ENCODE results near the gene RNF183.

The RNF183 gene

DNA sequence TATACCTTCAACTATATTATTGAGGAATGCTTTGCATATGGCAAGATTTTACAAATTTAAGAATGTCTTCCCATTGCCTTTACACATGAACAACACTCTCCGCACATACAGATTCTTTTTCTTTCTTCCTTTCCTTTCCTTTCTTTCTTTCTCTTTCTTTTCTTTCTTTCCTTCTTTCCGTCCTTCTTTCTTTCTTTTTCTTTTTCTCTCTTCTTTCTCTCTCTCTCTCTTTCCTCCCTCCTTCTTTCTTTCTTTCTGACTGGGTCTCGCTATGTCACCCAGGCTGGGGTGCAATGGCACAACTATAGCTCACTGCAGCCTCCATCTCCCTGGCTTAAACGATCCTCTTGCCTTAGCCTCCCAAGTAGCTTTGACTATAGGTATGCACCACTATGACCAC is 23.1 kb upstream of the RNF183 start:
- Histone ChIP-seq H3K4me2 (no peak overlapping the region), H4K20me1 (ENCODE audit: insufficient read depth) (no peaks in the 10 kb centered on the region)

DNA sequence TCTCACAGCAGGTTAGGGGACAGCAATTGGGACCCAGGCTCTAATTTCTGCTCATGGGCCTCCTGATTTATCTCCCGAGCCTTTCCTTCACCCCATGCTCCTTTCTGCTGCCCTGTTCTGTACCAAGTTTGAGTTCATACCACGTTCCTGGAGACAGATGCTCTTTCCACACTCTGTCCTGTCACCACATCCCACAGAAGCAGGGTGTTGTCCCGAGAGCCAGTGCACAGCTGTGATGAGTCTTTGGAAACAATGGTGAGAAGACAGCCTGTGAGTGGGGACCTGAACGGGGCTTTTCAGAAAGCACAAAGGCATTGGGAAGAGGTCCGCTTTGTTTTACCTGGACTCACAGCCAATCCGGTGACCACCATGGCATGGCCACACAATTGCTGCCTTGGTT is 19.5 kb upstream of the RNF183 start:
- no peaks in the 10 kb centered on the region for H4K20me1 ChIP-seq (ENCODE audit: insufficient read depth)
- no peak overlapping the region for H3K4me2 ChIP-seq
- no peaks in the 10 kb centered on the region for H3K36me3 ChIP-seq (ENCODE audit: insufficient read depth)
- no peaks in the 10 kb centered on the region for H3K27me3 ChIP-seq (ENCODE audit: insufficient read depth, low read depth)
- no peak overlapping the region for H3K9ac ChIP-seq
- H2AFZ ChIP-seq (ENCODE audit: low read depth) = no peak overlapping the region
- no peaks in the 10 kb centered on the region for H3K79me2 ChIP-seq (ENCODE audit: insufficient read depth, low read depth)
- no peak overlapping the region for H3K4me3 ChIP-seq (IDR thresholded peaks at IDR 0.05; ENCODE audit: insufficient read depth, low read depth, low read length)
- H3K4me1 ChIP-seq (ENCODE audit: low read depth, poor library complexity, severe bottlenecking) = no peaks in the 10 kb centered on the region
- no peak overlapping the region for H3K27ac ChIP-seq
- TF ChIP-seq, protein P1, sequence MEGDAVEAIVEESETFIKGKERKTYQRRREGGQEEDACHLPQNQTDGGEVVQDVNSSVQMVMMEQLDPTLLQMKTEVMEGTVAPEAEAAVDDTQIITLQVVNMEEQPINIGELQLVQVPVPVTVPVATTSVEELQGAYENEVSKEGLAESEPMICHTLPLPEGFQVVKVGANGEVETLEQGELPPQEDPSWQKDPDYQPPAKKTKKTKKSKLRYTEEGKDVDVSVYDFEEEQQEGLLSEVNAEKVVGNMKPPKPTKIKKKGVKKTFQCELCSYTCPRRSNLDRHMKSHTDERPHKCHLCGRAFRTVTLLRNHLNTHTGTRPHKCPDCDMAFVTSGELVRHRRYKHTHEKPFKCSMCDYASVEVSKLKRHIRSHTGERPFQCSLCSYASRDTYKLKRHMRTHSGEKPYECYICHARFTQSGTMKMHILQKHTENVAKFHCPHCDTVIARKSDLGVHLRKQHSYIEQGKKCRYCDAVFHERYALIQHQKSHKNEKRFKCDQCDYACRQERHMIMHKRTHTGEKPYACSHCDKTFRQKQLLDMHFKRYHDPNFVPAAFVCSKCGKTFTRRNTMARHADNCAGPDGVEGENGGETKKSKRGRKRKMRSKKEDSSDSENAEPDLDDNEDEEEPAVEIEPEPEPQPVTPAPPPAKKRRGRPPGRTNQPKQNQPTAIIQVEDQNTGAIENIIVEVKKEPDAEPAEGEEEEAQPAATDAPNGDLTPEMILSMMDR (conservative IDR thresholded peaks at IDR 0.05; ENCODE audit: low read depth, low read length) = no peak

More for the DNA sequence above, 23.1 kb upstream of the RNF183 start:
- Histone ChIP-seq H3K36me3 (ENCODE audit: insufficient read depth) (no peaks in the 10 kb centered on the region), H3K27me3 (ENCODE audit: insufficient read depth, low read depth) (no peaks in the 10 kb centered on the region), H3K9ac (no peak overlapping the region), H3K27ac (no peak overlapping the region), H2AFZ (ENCODE audit: low read depth) (no peak overlapping the region), H3K4me1 (ENCODE audit: low read depth, poor library complexity, severe bottlenecking) (no peaks in the 10 kb centered on the region), H3K4me3 (IDR thresholded peaks at IDR 0.05; ENCODE audit: insufficient read depth, low read depth, low read length) (no peak overlapping the region), H3K79me2 (ENCODE audit: insufficient read depth, low read depth) (no peaks in the 10 kb centered on the region)
- TF ChIP-seq, protein P1 (conservative IDR thresholded peaks at IDR 0.05; ENCODE audit: low read depth, low read length) = no peak

DNA sequence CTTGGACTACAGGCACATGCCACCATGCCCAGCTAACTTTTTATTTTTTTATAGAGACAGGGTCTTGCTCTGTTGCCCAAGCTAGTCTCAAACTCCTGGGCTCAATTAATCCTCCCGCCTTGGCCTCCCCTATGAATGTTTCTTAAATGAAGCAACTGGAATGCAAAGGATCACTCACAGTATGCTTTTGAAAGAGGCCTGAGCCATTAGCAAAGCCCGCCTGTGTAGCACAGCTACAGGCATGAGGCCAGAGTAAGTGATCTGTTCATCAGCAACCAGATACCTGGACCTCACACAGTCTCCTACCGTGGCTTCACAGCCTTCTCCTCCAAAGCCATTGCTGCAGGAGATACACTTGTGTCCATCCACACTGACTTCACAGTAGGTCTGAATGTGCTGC is 16.9 kb upstream of the RNF183 start:
- H3K9ac ChIP-seq = no peak overlapping the region
- no peaks in the 10 kb centered on the region for H3K36me3 ChIP-seq (ENCODE audit: insufficient read depth)
- H4K20me1 ChIP-seq (ENCODE audit: insufficient read depth) = no peaks in the 10 kb centered on the region
- TF ChIP-seq, protein P1 (conservative IDR thresholded peaks at IDR 0.05; ENCODE audit: low read depth, low read length) = no peak
- H3K4me1 ChIP-seq (ENCODE audit: low read depth, poor library complexity, severe bottlenecking) = no peaks in the 10 kb centered on the region
- H3K4me2 ChIP-seq = no peak overlapping the region
- no peaks in the 10 kb centered on the region for H3K27me3 ChIP-seq (ENCODE audit: insufficient read depth, low read depth)
- H3K27ac ChIP-seq = no peak overlapping the region
- H3K79me2 ChIP-seq (ENCODE audit: insufficient read depth, low read depth) = no peaks in the 10 kb centered on the region
- H3K4me3 ChIP-seq (IDR thresholded peaks at IDR 0.05; ENCODE audit: insufficient read depth, low read depth, low read length) = no peak overlapping the region
- H2AFZ ChIP-seq (ENCODE audit: low read depth) = no peak overlapping the region

DNA sequence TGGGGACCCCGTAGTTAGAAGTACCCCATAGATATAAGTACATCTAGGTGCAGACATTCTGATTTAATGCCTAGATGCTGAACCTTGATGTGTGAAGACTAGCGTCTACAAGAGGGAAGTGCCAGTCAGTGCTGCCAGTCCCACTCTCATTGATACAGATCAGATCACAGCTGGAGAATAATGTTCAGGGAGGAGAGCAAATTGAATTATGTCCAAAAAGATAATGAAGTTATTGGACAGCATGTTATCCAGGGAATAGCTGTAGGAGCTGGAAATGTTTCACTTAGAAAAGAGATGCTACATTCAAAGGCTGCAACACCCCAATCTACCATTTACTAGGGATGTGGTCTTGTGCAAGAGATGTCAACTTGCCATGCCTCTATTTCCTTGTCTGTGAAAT is 15.9 kb upstream of the RNF183 start:
- H3K9ac ChIP-seq = no peak overlapping the region
- H3K4me1 ChIP-seq (ENCODE audit: low read depth, poor library complexity, severe bottlenecking) = no peaks in the 10 kb centered on the region
- H3K4me3 ChIP-seq (IDR thresholded peaks at IDR 0.05; ENCODE audit: insufficient read depth, low read depth, low read length) = no peak overlapping the region
- no peaks in the 10 kb centered on the region for H3K27me3 ChIP-seq (ENCODE audit: insufficient read depth, low read depth)
- H4K20me1 ChIP-seq (ENCODE audit: insufficient read depth) = no peaks in the 10 kb centered on the region
- no peak overlapping the region for H3K27ac ChIP-seq
- no peak overlapping the region for H2AFZ ChIP-seq (ENCODE audit: low read depth)
- TF ChIP-seq, protein P1 (conservative IDR thresholded peaks at IDR 0.05; ENCODE audit: low read depth, low read length) = no peak
- H3K79me2 ChIP-seq (ENCODE audit: insufficient read depth, low read depth) = no peaks in the 10 kb centered on the region
- no peak overlapping the region for H3K4me2 ChIP-seq
- no peaks in the 10 kb centered on the region for H3K36me3 ChIP-seq (ENCODE audit: insufficient read depth)

Data from KMS-11 (cell line).